Measurements from ENCODE around the gene CCDC43. TPM values are rescaled to one million over a fixed set of nuclear protein-coding genes. Genes with fewer than 3 reads are reported as not detected.

CCDC43 gene
- total RNA-seq, result 37.4 and 37.9 TPM in 2 replicates

GRCh38 chr17:44689477-44690217 is at the start of gene CCDC43:
CCDC43 (minus strand) TSS chr17:44689776; CDS start chr17:44689753, 23 bp downstream.

GRCh38 chr17:44708401-44709263 is 19.1 kb upstream of the CCDC43 start, which contains the start of gene DBF4B:
DBF4B (plus strand) TSS chr17:44708665; CDS start chr17:44708821, 156 bp downstream.

GRCh38 chr17:44655983-44656710 is 33.4 kb downstream of the CCDC43 start, which contains the start of gene MEIOC:
MEIOC (plus strand) TSS chr17:44656468; CDS start chr17:44656614, 146 bp downstream.

Other genes with a start within 250 kb of the CCDC43 start
- gene GPATCH8, start 186.4 kb downstream of the CCDC43 start, total RNA-seq, result 21.7 and 24.6 TPM in 2 replicates
- gene FZD2, start 132.3 kb downstream of the CCDC43 start, total RNA-seq, result 18.3 and 31.5 TPM in 2 replicates
- under 0.01 and 0.05 TPM in 2 replicates for gene MEIOC, start 33.3 kb downstream of the CCDC43 start, total RNA-seq
- gene DBF4B, start 18.9 kb upstream of the CCDC43 start, total RNA-seq, result 3.0 and 4.8 TPM in 2 replicates
- 0.30 and 0.69 TPM in 2 replicates for gene ADAM11, start 69.2 kb upstream of the CCDC43 start, total RNA-seq
- 13.1 and 43.7 TPM in 2 replicates for gene GJC1, start 140.5 kb upstream of the CCDC43 start, total RNA-seq
- gene HIGD1B, start 158.1 kb upstream of the CCDC43 start, total RNA-seq, result not detected in 2 replicates
- gene EFTUD2, start 209.7 kb upstream of the CCDC43 start, total RNA-seq, result 92.1 and 207 TPM in 2 replicates
- gene GFAP, start 225.7 kb upstream of the CCDC43 start, total RNA-seq, result 1.5 and 2.0 TPM in 2 replicates

Data from smooth muscle cell of the umbilical artery (primary cell).